ENCODE results near the gene RFX6.

RFX6 gene

GRCh38 chr6:116894669-116895068 is 17.6 kb downstream of the RFX6 start:
- no peak for DNase-seq

GRCh38 chr6:116895935-116896334 is 18.9 kb downstream of the RFX6 start:
- DNase-seq: no peak

GRCh38 chr6:116902634-116903033 is 25.6 kb downstream of the RFX6 start:
- no peak for DNase-seq

- DNase-seq: no peak
Measured at GRCh38 chr6:116922853-116923548, 46.0 kb downstream of the RFX6 start.

GRCh38 chr6:116924245-116924644 is 47.2 kb downstream of the RFX6 start:
- no peak for DNase-seq

- no peak for DNase-seq
Measured at GRCh38 chr6:116925088-116925794, 48.2 kb downstream of the RFX6 start.

GRCh38 chr6:116928677-116929076 is 51.6 kb downstream of the RFX6 start:
- DNase-seq: no peak

GRCh38 chr6:116929825-116930224 is 52.8 kb downstream of the RFX6 start:
- DNase-seq: no peak

DNA sequence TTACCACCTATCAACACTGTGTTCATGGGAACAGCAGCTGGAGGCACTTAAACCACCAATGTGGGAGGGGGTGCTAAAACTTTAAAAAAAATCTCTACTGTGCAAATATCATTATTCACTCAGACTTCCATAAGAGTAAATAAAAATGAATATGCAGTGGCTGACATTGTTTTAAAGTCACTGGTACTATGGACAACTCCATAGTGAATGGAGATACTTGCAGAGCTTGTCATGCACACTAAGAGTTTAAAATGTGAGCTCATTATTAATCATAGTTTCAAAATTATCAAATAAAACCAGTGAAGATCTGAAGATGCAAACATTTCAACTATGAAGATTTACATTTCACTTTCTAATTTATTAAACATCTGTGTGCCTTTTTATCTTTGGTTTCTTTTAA is 54.4 kb downstream of the RFX6 start:
- no peak for DNase-seq

DNA sequence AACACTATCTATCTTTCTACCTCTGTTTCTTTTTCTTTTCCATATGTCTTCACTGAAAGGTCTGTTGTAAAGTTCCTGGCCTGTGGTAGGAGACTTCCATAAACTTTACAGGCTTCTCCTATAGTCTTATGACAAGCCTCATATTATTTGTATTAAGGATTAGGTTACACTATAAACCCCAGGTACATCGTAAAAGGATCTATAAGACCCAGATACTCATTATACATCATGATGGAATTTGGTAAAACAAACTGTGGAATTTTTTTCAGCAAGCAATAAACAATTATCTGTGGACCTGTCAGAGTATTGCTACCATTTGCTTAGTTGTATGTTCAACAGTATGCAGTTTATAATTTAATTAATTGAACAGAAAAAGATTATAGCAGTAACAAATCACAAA is 55.5 kb downstream of the RFX6 start:
- DNase-seq: no peak

GRCh38 chr6:116933485-116933884 is 56.4 kb downstream of the RFX6 start:
- no peak for DNase-seq

GRCh38 chr6:116938305-116938704 is 61.3 kb downstream of the RFX6 start:
- DNase-seq: no peak

DNA sequence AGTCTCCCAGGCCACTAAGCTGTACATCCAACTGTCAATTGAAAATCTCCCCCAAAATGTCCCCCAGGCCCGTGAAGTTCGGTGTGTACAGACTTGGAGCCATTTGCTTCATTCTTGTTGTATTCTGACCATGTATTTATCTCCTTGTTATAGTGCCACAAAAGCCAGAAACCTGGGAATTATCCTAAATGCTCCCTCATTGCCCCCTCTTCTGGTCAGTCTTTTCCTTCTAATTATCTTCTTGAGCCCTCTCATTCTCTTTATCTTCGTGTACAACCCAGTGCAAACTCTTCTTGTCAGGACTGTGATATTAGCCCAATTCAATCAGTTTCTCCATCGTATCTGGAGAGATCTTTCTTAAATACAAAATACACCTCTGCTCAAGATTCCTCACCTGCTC is 64.7 kb downstream of the RFX6 start:
- DNase-seq: no peak

- no peak for DNase-seq
Measured at GRCh38 chr6:116945809-116946208, 68.8 kb downstream of the RFX6 start.

GRCh38 chr6:116948533-116949304 is 71.7 kb downstream of the RFX6 start:
- DNase-seq: no peak

DNA sequence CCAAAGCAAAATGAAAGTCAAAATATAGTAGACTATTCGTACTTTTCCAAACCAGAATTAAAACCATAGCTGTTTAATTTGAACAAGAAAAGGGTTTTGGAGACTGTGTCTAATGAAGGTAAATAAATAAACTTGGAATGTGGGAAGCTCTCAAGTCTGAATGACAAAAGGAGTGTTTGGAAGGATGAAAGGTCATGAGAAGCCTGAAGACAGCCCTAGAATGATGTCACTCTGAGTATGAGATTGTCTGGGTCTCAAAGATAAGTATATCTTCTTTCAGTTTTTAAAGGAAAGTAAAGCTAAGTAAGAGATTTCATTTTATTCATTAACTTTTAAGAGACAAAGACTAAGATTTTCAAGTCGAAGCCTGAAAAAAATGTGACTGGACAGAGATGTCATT is 72.9 kb downstream of the RFX6 start:
- no peak for DNase-seq

- DNase-seq: no peak
Measured at GRCh38 chr6:116954335-116954734, 77.3 kb downstream of the RFX6 start.

DNA sequence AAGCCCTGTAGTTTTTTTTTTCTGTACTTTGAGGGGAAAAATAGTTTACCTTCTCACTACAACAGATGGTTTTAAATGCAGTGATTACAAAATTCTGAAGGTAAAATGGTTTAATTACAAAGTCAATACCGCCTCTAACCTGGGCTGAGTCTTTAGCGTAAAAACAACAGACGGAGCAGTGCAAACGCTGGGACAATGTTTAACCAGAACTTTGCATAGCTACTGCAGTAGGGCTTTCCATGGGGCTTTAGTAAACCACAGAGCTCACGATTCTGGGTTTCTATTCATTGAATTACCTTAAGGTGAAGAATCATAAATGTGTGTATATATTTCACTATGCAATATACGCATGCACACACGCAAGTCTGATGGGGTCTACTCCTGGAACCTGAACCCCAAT is 77.9 kb downstream of the RFX6 start:
- DNase-seq: no peak

DNA sequence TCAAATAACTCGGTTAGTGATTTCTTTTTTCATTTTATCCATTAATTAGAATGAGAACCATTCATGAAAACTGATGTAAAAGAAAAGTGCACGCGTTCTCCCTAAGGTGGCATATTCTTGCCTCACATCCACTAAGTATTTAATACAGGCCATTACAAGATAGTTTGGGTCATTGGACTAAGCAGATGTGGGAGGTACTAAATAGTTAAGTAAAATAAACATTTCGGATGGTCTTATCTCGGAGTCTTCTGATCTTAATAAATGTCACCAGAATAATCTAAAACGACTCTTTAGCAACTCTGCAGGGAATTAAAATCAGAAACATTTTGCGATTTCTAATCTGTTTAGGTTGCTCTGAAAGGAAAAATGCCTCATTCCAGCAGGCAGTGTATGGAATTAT is 78.7 kb downstream of the RFX6 start:
- DNase-seq: no peak

DNA sequence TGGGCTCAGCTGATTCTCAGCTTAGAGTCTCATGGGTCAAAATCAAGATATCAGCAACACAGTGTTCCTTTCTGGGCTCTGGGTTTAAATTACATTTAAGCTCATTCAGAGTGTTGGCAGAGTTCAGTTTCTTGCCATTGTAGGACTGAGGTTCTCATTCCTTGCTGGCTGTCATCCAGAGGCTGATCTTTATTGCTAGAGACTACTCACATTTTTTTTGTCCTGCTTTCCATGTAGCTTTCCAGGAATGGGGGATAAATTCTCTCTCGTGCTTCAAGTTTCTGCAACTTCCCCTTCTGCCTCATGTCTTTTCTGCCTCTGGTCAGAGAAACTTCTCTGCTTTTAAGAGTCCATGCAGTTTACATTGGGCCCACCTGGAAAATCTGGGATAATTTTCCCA is 86.9 kb downstream of the RFX6 start:
- DNase-seq: no peak

DNA sequence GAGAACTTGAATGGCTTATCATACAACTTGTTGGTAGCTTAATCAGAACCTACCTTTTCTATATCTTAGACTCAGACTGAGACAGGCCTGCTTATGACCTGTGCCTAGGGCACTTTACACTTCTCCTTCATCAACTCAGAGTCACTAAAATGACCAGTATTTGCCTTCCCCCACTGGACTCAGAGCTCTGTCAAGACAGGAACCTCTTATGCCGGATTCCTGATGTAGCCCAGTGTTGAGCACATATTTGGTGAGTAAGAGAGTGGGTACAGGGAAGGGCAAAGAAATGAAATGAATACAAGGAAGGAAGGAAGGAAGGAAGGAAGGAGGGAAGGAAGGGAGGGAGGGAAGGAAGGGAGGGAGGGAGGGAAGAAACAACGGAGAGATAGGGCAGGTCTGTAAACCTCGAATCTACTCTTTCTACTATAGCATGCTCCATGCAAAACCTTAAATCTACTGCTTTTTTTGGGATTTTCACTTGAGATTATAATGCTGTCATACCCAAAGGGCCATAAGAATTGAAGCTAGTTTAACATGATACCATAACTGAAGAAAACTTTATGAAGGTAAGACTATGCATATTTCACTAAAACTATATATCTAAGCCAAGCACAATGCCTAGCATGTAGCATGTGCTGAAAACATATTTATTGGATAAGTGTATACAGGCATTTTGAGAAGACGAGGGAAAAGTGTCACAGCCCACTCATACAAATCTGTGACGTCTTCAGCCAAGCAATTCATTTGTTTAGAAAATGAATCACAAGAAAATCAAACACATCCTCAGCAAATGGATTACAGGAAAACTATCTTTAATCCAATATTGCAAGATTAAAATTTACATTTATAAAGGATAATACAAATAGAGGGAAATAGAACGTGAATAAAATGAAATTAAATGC is 89.9 kb downstream of the RFX6 start:
- no peak for DNase-seq

DNA sequence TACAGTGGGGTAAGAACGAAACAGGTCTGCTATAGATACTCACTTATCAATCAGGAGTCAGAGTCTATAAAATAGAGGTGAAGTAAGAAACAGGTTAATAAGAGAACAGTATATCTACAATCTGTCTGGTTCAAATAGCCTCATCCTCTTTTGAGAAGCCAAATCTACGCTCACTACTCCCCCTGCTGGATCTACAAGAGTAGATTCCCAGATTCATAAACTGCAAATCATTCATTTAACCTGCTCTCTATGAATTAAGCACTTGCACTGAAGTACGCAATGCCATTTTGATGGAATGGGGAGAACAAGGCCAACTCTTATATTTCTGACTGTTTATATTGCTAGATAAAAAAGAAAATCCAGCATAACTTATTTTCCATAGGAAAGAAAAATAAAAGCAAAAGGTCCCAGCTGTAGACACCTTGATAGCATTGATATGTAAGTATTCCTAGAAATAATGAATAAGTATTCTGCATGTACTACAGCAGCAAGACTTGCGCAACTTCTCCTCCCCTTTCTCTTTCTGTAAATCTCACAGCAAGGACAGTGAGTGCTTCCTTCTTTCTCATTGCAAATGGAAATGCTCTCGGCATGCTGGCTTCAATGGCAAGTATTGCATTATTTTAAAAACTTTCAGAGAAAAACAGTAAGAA is 92.3 kb downstream of the RFX6 start:
- peak; percentile 12 for DNase-seq
